Stimulated activated CD4-positive, alpha-beta T cell treated with anti-CD3 and anti-CD28 coated beads, Interleukin-2, amount 100 ng/mL, for 48 hours (primary cell): ENCODE data around the gene AJM1.
A peak's percentile ranks its signal among the peaks of the same experiment; 100 is the strongest.

ENCODE experiments used
- DNase-seq, 2 donors: peaks; one replicate each; pipeline ENCODE4 v3.0.0-alpha.2; 2020

Gene AJM1

DNA sequence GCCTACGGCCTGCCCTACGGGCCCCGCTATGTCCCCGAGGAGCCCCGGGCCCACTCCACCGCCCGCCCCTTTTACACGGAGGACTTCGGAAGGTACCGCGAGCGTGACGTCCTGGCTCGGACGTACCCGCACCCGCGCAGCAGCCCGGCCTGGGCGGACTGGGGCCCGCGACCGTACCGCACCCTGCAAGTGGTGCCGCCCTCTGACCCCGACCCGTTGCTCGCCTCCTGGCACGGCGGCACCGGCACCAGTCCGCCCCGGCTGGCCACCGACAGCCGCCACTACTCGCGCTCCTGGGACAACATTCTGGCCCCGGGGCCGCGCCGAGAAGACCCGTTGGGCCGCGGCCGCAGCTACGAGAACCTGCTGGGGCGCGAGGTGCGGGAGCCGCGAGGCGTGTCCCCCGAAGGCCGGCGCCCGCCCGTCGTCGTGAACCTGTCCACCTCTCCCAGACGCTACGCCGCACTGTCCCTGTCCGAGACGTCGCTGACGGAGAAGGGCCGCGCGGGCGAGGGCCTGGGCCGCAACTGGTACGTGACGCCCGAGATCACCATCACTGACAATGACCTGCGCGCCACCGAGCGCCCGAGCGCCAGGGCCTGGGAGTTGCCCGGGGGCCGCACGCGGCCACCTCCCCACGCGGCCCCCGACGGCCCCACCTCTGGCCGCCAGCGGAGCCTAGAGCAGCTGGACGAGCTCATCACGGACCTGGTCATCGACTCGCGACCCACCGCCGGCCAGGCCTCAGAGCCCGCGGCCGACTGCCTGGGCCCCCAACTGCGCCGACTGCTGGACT is 3.4 kb downstream of the AJM1 start:
- DNase-seq: no peak

DNA sequence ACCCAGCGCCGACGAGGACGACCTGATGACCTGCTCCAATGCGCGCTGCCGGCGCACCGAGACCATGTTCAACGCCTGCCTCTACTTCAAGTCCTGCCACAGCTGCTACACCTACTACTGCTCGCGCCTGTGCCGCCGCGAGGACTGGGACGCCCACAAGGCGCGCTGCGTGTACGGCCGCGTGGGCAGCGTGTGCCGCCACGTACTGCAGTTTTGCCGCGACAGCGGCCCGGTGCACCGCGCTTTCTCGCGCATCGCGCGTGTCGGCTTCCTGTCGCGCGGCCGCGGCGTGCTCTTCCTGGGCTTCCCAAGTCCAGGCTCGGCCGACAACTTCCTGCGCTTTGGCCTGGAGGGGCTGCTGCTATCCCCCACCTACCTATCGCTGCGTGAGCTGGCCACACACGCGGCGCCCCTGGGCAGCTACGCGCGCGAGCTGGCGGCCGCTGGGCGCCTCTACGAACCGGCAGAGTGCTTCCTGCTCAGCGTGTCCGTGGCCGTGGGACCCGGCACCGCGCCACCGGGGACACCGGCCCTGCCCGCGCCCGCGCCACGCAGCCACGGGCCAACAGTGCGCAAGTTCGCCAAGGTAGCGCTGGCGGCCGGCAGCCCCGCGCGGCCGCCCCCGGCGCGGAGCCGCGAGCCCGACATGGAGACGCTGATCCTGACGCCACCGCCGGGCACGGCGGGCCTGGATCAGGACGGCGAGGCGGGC is 4.3 kb downstream of the AJM1 start:
- DNase-seq: no peak

DNA sequence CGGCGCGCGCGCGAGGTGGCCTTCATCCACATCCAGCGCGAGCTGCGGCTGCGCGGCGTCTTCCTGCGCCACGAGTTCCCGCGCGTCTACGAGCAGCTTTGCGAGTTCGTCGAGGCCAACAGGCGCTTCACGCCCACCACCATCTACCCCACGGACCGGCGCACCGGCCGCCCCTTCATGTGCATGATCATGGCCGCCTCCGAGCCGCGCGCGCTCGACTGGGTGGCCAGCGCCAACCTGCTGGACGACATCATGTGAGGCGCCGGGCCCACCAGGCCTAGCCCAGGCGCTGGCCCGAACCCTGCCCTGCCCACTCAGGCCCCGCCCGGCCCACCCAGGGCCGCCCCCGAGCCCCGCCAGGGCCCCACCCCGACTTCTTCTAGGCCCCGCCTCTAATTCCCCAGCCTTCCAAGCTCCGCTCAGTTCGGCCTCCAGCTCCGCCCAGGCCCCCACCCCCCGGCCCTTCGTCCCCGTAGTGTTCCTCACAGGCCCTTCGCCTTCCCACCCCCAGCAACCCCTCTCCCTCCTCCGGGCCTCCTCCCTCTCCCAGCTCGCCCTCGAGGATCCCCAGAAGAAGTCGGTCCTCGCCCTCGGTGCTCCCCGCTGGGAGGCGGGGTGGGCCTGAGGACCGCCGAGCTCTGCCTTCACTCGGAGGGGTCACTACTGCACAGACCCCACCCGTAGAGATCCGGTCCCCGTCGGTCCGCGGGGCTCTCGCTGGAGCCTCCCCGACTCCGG is 5.0 kb downstream of the AJM1 start:
- DNase-seq: no peak

DNA sequence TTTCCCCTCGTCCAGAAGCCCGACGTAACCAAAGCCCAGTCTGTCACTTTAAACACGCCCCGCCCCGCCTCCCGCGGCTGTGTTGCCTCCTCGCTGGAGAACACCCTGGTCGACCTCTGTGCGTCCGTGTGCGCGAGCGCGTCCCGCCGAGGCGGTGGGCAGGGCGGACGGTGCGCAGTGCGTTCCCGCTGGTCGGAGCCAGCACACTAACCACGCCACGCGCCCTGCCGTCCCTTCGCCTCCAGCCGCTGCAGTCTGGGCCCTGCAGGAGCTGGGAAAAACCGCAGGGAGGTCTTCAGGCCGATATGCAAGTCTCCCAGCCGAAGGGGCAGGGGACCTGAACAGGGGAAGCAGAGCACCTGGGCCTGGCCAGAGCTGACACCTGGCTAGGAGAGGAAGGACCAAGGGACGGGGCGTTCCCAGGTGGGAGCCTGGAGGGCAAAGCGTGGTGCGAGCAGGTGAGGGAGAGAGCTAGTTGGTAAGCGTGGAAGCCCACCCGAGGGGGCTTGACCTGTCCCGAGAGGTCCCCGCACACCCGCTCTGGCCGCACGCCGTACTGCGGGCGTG is 5.6 kb downstream of the AJM1 start:
- peak; percentile 79 to 80 for DNase-seq

DNA sequence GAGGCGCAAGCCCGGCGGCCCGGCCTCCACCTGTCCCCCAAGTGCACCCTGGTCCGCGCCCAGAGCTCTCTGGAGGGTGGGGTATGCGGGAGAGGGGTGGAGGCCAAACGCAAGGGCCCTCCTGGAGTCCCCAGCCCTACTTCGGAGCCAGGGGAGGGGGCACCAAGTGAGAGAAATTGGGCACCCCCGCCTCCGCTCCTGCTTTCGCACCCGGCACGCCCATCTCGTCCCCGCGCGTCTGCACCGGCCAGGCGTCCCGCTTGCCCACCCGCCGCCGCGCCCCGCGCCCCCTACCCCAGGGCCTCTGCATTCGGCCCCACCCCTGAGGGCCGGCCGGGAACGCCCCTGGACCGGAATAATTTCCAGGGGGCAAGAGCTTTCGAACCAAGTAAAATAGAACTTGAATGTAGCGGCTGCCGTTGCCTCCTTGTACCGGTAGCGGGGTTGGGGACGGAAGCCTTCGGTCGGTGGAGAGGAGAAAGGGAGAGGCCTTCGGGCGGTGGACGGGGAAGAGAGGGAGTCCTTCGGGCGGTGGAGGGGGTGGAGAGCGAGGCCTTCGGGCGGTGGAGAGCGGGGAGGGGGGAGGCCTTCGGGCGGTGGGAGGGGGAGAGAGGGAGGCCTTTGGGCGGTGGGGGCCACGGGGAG is 6.2 kb downstream of the AJM1 start:
- peak in 1 of 2 donors; percentile 36 for DNase-seq

DNA sequence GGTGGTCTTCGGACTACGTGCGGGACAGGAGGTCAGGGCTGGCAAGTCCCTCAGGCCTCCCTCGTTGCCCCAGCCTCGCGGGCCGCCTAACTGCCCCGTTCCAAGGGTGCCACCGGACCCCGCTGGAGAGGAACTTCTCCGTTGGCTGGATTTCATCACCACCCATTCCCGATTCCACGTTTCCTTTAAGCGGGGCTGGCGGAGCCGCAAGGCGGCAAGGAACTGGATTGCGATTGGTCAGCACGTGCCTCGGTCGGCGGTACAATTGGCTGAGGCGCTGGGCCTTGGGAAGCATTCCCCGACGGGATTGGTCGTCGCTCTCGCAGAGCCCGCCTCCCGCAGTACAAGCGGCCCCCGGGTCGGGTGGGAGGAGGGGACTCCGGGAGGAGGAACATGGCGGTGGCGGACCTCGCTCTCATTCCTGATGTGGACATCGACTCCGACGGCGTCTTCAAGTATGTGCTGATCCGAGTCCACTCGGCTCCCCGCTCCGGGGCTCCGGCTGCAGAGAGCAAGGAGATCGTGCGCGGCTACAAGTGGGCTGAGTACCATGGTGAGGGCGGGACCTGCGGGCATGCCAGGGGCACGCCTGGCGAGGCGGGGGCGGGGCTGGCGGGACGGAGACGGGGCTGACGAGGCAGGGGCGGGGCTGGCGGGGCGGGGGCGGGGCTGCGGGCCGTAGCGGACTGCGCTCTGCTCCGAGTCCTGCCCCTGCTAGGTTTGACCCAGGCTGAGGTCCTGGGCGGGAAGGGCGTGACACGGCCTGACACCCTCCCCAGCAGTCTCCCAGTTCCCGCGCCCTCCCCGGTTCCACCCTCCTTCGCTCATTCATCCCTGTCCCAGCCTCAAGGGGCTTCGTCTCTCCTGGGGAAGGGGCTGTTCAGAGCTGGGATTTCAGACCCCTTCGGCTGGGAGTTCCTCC is 7.0 kb downstream of the AJM1 start, which contains the start of gene PHPT1:
TSS of gene PHPT1 (plus strand) at position 372 of the 922 bp plus-strand sequence. CDS start at position 394, 22 bp downstream.
- peak; percentile 92 to 93 for DNase-seq

DNA sequence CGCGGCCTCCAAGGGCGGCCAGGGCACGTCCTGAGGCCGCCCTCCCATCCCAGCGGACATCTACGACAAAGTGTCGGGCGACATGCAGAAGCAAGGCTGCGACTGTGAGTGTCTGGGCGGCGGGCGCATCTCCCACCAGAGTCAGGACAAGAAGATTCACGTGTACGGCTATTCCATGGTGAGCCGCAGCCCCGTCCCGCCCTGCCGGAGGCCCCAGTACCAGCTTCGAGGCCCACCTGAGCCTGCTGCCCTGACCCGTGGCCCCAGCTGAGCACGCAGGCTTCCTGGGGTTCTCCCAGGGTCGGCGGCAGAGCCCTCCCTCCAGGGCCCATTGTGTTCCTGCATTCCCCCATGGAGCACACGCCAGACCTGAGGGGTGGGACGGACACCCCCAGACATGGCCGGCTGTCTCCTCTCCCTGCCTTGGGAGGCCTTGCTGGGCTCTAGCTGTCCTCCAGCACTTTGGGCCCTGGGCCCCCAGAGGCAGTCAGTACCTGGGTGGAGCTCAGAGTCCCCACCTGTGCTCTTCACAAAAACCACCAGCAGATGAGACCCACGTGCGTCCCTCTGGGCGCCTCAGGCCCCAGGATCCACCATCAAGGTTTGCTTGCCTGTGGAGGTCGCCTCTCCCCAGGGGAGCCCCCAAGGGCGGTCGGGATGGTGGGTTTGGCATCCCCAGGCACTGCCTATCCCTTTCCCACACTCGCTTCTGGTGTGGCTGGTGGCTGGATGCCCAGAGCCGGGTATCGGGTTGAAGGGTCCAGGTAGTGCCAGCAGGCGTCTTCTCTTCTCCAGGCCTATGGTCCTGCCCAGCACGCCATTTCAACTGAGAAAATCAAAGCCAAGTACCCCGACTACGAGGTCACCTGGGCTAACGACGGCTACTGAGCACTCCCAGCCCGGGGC is 7.9 kb downstream of the AJM1 start:
- DNase-seq: no peak

DNA sequence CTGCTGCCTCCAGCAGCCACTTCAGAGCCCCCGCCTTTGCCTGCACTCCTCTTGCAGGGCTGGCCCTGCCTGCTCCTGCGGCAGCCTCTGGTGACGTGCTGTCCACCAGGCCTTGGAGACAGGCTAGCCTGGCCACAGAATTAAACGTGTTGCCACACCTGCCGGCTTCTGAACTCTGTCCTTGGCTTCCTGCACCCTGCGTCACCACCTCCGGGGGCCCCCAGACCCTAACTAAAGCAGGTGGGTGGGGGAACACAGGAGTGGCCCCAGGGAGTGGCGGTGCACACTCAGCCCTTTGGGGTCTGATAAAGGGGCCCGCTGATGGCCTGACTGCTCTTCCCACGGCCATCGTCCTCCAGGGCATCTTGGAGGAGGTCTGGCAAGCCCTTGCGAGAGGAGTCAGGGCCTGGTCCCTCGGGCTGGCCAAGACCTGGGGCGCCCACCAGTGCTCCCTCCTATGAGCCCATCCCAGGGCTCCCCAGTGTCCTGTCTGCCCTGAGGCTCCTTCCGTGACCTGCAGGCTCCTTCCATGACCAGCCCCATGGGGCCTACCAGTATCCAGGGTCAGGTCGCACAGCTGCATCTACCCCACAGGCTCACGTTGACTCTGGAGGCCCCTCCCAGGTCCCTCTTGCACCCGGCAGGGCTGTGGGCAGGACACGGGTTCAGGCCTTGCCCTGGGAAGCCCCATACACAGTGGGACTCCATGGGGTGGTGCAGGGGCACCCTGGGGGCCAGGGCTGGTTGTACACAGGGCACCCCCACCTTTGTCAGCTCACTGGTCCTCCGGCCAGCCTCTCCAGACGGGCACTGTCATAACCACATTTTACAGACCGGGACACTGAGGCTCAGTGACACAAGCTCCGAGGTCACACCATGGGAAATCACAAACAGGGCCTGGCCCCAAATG is 8.8 kb downstream of the AJM1 start:
- no peak for DNase-seq

DNA sequence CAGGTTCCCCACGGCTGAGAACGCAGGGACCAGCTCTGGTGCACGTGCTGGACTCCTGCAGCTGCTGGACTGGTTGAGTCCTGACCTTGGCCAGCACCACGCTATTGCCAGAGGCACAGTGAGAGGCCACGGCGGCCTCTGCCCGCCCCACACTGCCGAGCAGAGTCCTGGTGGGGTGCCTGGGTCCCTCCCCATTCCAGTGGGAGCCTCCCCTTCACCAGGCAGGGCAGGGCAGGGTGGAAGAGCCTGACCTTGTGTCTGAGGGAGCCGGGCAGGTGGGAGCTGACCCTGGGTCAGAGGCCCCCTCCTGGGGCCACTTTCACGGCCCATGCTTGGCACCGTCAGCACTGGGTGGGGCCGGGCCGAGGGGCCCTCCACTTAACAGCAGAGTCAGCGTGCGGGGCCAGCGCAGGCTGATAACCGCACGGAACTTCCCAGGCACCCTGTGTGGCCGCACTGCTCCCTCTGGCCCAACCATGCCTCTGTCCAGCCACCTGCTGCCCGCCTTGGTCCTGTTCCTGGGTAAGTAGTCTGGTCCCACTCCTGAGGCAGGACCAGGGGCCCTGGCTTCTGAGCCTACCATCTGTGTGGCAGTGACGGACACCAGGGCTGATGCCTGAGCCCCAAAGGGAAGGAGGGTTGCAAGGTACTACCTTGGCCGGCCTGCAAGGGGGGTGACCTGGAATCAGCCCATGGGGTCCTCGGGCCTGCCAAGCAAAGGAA is 9.8 kb downstream of the AJM1 start, which contains the start of gene MAMDC4:
TSS of gene MAMDC4 (plus strand) at position 406 of the 723 bp plus-strand sequence. CDS start at position 477, 71 bp downstream.
- DNase-seq: no peak

DNA sequence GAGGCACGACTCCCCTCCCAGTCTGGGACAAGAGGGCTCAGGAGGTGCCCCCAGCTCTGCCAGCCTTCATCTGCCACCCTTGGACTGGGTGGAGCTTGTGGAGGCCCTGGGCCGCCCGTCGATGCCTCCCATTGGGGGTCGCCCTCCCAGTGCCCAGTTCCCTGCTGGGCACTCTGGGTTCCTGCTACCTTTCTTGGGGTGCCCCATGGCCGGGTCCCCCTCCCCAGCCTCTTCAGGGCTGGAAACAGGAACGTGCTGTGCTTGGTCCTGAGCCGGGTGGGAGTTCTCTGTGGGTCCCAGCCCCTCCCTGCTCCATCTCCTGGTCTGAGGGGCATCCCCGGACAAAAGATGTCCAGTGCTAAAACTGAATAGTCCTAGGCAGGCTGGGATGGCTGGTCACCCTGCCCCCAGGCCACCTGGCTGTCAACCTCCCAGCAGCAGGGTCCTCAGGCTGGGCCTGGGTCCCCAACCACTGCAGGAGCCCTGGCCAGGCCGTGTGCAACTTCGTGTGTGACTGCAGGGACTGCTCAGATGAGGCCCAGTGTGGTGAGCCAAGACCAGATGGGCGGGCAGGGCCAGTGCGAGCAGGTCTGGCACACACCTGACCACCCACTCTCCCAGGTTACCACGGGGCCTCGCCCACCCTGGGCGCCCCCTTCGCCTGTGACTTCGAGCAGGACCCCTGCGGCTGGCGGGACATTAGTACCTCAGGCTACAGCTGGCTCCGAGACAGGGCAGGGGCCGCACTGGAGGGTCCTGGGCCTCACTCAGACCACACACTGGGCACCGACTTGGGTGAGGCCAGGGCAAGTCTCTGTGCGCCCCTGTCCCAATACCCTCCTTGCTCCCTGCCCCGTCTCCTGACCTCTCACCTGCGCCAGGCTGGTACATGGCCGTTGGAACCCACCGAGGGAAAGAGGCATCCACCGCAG is 10.7 kb downstream of the AJM1 start:
- no peak for DNase-seq

DNA sequence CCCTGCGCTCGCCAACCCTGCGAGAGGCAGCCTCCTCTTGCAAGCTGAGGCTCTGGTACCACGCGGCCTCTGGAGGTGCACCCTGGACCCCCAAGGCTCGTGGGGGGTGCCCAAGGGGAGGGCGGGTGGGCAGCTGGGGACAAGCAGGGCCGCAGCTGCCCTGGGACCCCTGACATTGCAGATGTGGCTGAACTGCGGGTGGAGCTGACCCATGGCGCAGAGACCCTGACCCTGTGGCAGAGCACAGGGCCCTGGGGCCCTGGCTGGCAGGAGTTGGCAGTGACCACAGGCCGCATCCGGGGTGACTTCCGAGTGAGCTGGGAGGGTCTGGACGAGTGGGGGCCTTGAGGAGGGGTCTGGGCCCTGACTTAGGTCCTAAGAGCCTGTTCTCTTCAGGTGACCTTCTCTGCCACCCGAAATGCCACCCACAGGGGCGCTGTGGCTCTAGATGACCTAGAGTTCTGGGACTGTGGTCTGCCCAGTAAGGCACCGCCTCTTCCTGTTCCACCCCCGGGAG is 11.4 kb downstream of the AJM1 start:
- no peak for DNase-seq

DNA sequence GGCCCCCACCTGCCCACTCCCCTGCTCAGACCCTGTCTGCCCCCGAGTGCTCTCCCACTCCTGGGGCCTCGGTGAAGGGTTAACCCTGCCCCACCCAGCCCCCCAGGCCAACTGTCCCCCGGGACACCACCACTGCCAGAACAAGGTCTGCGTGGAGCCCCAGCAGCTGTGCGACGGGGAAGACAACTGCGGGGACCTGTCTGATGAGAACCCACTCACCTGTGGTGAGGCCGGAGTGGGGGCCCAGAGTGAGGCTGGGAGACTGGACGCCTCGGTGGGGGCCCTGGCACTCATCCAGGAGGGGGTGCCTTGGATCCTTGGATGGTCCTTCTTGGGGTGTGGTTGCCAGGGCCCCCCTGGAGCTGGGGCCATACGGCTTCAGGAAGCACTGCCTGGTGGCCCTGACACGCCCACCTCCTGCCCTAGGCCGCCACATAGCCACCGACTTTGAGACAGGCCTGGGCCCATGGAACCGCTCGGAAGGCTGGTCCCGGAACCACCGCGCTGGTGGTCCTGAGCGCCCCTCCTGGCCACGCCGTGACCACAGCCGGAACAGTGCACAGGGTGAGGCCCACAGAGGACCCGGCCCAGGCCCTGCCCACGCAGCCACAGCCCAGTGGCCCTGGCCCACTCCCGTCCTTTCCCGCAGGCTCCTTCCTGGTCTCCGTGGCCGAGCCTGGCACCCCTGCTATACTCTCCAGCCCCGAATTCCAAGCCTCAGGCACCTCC is 12.0 kb downstream of the AJM1 start:
- no peak for DNase-seq

DNA sequence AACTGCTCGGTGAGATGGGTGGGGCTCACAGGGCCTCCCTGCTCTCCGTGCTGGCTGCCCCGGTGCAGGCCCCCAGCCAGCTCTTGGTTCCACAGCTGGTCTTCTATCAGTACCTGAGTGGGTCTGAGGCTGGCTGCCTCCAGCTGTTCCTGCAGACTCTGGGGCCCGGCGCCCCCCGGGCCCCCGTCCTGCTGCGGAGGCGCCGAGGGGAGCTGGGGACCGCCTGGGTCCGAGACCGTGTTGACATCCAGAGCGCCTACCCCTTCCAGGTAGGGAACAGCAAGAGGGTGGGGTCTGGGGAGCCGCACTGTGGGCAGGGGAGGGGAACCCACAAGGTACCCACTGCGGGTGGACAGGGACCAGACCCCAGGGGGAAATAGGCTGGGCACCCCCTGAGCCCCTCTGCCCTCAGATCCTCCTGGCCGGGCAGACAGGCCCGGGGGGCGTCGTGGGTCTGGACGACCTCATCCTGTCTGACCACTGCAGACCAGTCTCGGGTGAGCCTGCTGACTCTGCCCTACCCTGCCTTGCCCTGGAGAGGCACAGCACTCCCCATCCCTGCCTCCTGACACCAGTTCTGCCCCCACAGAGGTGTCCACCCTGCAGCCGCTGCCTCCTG is 12.7 kb downstream of the AJM1 start:
- DNase-seq: no peak

DNA sequence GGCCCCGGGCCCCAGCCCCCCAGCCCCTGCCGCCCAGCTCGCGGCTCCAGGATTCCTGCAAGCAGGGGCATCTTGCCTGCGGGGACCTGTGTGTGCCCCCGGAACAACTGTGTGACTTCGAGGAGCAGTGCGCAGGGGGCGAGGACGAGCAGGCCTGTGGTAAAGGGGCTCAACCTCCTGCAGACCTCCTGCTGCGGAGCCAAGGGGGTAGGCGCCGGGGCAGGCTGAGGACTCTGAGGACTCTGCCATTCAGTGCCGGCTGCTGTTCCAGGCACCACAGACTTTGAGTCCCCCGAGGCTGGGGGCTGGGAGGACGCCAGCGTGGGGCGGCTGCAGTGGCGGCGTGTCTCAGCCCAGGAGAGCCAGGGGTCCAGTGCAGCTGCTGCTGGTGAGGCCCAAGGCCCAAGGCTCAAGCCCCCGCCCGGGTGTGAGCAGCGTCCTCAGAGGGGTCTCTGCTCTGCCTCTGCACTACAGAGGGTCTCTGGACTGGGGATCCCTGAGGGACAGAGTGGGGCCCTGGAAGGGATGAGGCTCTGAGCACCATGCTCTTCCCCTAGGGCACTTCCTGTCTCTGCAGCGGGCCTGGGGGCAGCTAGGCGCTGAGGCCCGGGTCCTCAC is 13.3 kb downstream of the AJM1 start:
- DNase-seq: no peak

DNA sequence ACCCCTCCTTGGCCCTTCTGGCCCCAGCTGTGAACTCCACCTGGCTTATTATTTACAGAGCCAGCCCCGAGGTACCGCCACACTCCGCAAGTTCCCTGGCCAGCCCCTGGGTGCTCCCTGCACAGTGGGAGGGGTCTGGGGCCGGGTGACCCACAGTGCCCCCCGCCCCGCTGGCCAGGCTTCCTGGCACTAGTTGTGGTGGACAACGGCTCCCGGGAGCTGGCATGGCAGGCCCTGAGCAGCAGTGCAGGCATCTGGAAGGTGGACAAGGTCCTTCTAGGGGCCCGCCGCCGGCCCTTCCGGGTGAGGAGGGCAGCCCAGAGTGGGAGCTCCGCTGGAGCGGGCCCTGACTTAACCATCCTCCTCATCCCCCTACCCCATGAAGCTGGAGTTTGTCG is 13.8 kb downstream of the AJM1 start:
- no peak for DNase-seq
